Parathyroid adenoma (tissue), 2 donors: Measurements from ENCODE around the gene ATG4A.

Source experiments
- H2AFZ ChIP-seq: fragments of 300-600 bp; sonication (generic); one replicate; pipeline ENCODE4 v1.7.0; 2017; ENCODE audit warnings: antibody characterized with exemption, mild to moderate bottlenecking
- H3K27ac ChIP-seq: fragments of 300-600 bp; sonication (generic); one replicate; pipeline ENCODE4 v1.7.0; 2017
- H3K27me3 ChIP-seq: fragments of 300-600 bp; sonication (generic); one replicate; pipeline ENCODE4 v1.7.0; 2017; ENCODE audit warnings: low read length; ENCODE audit not compliant: control insufficient read depth, insufficient read depth
- H3K36me3 ChIP-seq: fragments of 300-600 bp; sonication (generic); one replicate; pipeline ENCODE4 v1.7.0; 2017; ENCODE audit warnings: low read length; ENCODE audit not compliant: control insufficient read depth, insufficient read depth
- H3K4me1 ChIP-seq: fragments of 300-600 bp; sonication (generic); one replicate; pipeline ENCODE4 v1.7.0; 2017; ENCODE audit warnings: control low read depth
- H3K4me2 ChIP-seq: fragments of 300-600 bp; sonication (generic); one replicate; pipeline ENCODE4 v1.7.0; 2017; ENCODE audit warnings: low read length
- H3K4me3 ChIP-seq: fragments of 300-600 bp; sonication (generic); one replicate; pipeline ENCODE4 v1.7.0; 2017; ENCODE audit warnings: low read depth, low read length
- H3K79me2 ChIP-seq: fragments of 300-600 bp; sonication (generic); one replicate; pipeline ENCODE4 v1.7.0; 2017; ENCODE audit warnings: control low read depth
- H3K9ac ChIP-seq: fragments of 300-600 bp; sonication (generic); one replicate; pipeline ENCODE4 v1.7.0; 2017; ENCODE audit warnings: mild to moderate bottlenecking
- H3K9me3 ChIP-seq: fragments of 300-600 bp; sonication (generic); one replicate; pipeline ENCODE4 v1.7.0; 2017; ENCODE audit warnings: low read length; ENCODE audit not compliant: control insufficient read depth
- CTCF ChIP-seq: fragments of 300-600 bp; sonication (generic); IDR thresholded peaks from one replicate; pipeline ENCODE4 v1.7.0; 2017; ENCODE audit warnings: antibody characterized with exemption, mild to moderate bottlenecking
- donor health status: primary hyperparathyroidism.

ATG4A gene

GRCh38 chrX:108169768-108170167, 78.2 kb downstream of the ATG4A start:
- no peak overlapping the region for H3K27ac ChIP-seq
- H3K36me3 ChIP-seq, result no peaks in the 10 kb centered on the region
- H3K79me2 ChIP-seq, result no peaks in the 10 kb centered on the region
- no peak overlapping the region for H3K9ac ChIP-seq
- H3K4me2 ChIP-seq, result no peak overlapping the region
- no peak for TF ChIP-seq CTCF
- no peak overlapping the region for H2AFZ ChIP-seq
- H3K9me3 ChIP-seq, result no peaks in the 10 kb centered on the region
- no peaks in the 10 kb centered on the region for H3K4me1 ChIP-seq
- no peaks in the 10 kb centered on the region for H3K27me3 ChIP-seq
- no peak overlapping the region for H3K4me3 ChIP-seq

- Histone ChIP-seq H3K27me3 (no peaks in the 10 kb centered on the region), H3K4me2 (no peak overlapping the region), H3K27ac (no peak overlapping the region), H3K4me1 (no peaks in the 10 kb centered on the region), H3K4me3 (no peak overlapping the region), H3K9ac (no peak overlapping the region), H3K36me3 (no peaks in the 10 kb centered on the region), H3K79me2 (no peaks in the 10 kb centered on the region), H2AFZ (no peak overlapping the region), H3K9me3 (no peaks in the 10 kb centered on the region)
- no peak for TF ChIP-seq CTCF
Measured at GRCh38 chrX:108171671-108172070, 80.1 kb downstream of the ATG4A start.

GRCh38 chrX:108173874-108174273, 82.3 kb downstream of the ATG4A start:
- Histone ChIP-seq H3K36me3 (no peaks in the 10 kb centered on the region), H3K4me3 (no peak overlapping the region), H3K27ac (no peak overlapping the region), H3K79me2 (no peaks in the 10 kb centered on the region), H3K9ac (no peak overlapping the region), H2AFZ (no peak overlapping the region), H3K4me1 (no peaks in the 10 kb centered on the region), H3K27me3 (no peaks in the 10 kb centered on the region), H3K4me2 (no peak overlapping the region), H3K9me3 (no peaks in the 10 kb centered on the region)
- no peak for TF ChIP-seq CTCF

- H2AFZ ChIP-seq, result no peak overlapping the region
- H3K9ac ChIP-seq, result no peak overlapping the region
- no peaks in the 10 kb centered on the region for H3K27me3 ChIP-seq
- no peak for TF ChIP-seq CTCF
- H3K4me2 ChIP-seq, result no peak overlapping the region
- H3K27ac ChIP-seq, result no peak overlapping the region
- H3K36me3 ChIP-seq, result no peaks in the 10 kb centered on the region
- no peaks in the 10 kb centered on the region for H3K9me3 ChIP-seq
- H3K4me1 ChIP-seq, result no peaks in the 10 kb centered on the region
- no peak overlapping the region for H3K4me3 ChIP-seq
- no peaks in the 10 kb centered on the region for H3K79me2 ChIP-seq
Measured at GRCh38 chrX:108177351-108178142, 86.0 kb downstream of the ATG4A start.

GRCh38 chrX:108178143-108178498, 86.5 kb downstream of the ATG4A start:
- Histone ChIP-seq H3K36me3 (no peaks in the 10 kb centered on the region), H3K4me2 (no peak overlapping the region), H3K79me2 (no peaks in the 10 kb centered on the region), H3K4me3 (no peak overlapping the region), H3K4me1 (no peaks in the 10 kb centered on the region), H3K27me3 (no peaks in the 10 kb centered on the region), H3K9me3 (no peaks in the 10 kb centered on the region), H3K9ac (no peak overlapping the region), H2AFZ (no peak overlapping the region), H3K27ac (no peak overlapping the region)
- no peak for TF ChIP-seq CTCF
